HPDE6-E6E7 (cell line): ENCODE results near the gene ZWILCH.

Experiments used
- DNase-seq: peaks from one replicate; pipeline ENCODE4 v3.0.0; 2011; ENCODE audit warnings: missing footprints; ENCODE audit errors: extremely low spot score

ZWILCH gene

GRCh38 chr15:66545255-66545654 lies 40.1 kb downstream of the ZWILCH start:
- DNase-seq: no peak

GRCh38 chr15:66555685-66556084 lies 50.6 kb downstream of the ZWILCH start:
- DNase-seq: no peak

- no peak for DNase-seq
These were observed 53.1 kb downstream of the ZWILCH start for GRCh38 chr15:66558271-66558670.

- DNase-seq: no peak
These were observed 55.9 kb downstream of the ZWILCH start for GRCh38 chr15:66560856-66561525.

- DNase-seq: no peak
These were observed 58.0 kb downstream of the ZWILCH start for GRCh38 chr15:66563126-66563525.

- no peak for DNase-seq
These were observed 58.5 kb downstream of the ZWILCH start for GRCh38 chr15:66563566-66564110.

- DNase-seq: no peak
These were observed 59.3 kb downstream of the ZWILCH start for GRCh38 chr15:66564136-66565041.

GRCh38 chr15:66565141-66565641 lies 60.1 kb downstream of the ZWILCH start:
- no peak for DNase-seq

GRCh38 chr15:66565741-66566144 lies 60.6 kb downstream of the ZWILCH start, which contains the start of gene LCTL:
LCTL (minus strand) TSS chr15:66565998; CDS start chr15:66565365, 633 bp downstream.
- no peak for DNase-seq

- peak; percentile 59 for DNase-seq
These were observed 61.9 kb downstream of the ZWILCH start for GRCh38 chr15:66566963-66567531.

- no peak for DNase-seq
These were observed 62.8 kb downstream of the ZWILCH start for GRCh38 chr15:66567897-66568296.

GRCh38 chr15:66569461-66570137 lies 64.5 kb downstream of the ZWILCH start:
- DNase-seq: no peak

- DNase-seq: no peak
These were observed 65.2 kb downstream of the ZWILCH start for GRCh38 chr15:66570327-66570726.

GRCh38 chr15:66570842-66571478 lies 65.8 kb downstream of the ZWILCH start:
- DNase-seq: no peak

- DNase-seq: no peak
These were observed 67.0 kb downstream of the ZWILCH start for GRCh38 chr15:66572146-66572545.

- no peak for DNase-seq
These were observed 68.2 kb downstream of the ZWILCH start for GRCh38 chr15:66573348-66573718.

- no peak for DNase-seq
These were observed 68.8 kb downstream of the ZWILCH start for GRCh38 chr15:66573719-66574595.

- no peak for DNase-seq
These were observed 69.4 kb downstream of the ZWILCH start for GRCh38 chr15:66574596-66574950.

GRCh38 chr15:66578286-66578875 lies 73.3 kb downstream of the ZWILCH start:
- DNase-seq: no peak

GRCh38 chr15:66580643-66581042 lies 75.5 kb downstream of the ZWILCH start:
- DNase-seq: no peak
